HG03342 (cell line): ENCODE measurements around the gene UPK1B.
A peak's percentile ranks its signal among the peaks of the same experiment; 100 is the strongest.
"Not testable (repeated sequence)": the region's sequence is repeated elsewhere in the genome, so short reads cannot be mapped to it uniquely, and the experiment has no call there.

Source experiments
- ATAC-seq: cut with Tn5 transposase; IDR thresholded peaks from one replicate; pipeline ENCODE4 v1.9.1; 2021; ENCODE audit warnings: mild to moderate bottlenecking, moderate library complexity; ENCODE audit not compliant: unreplicated experiment

The UPK1B gene

GRCh38 chr3:119221779-119222320, 48.5 kb downstream of the UPK1B start:
- ATAC-seq: no peak

- ATAC-seq: no peak
Observed at GRCh38 chr3:119222391-119222790, 49.0 kb downstream of the UPK1B start.

- ATAC-seq: no peak
Observed at GRCh38 chr3:119223511-119223910, 50.1 kb downstream of the UPK1B start.

- ATAC-seq: no peak
Observed at GRCh38 chr3:119225121-119225520, 51.7 kb downstream of the UPK1B start.

GRCh38 chr3:119227070-119227850, 53.9 kb downstream of the UPK1B start:
- ATAC-seq: no peak

DNA sequence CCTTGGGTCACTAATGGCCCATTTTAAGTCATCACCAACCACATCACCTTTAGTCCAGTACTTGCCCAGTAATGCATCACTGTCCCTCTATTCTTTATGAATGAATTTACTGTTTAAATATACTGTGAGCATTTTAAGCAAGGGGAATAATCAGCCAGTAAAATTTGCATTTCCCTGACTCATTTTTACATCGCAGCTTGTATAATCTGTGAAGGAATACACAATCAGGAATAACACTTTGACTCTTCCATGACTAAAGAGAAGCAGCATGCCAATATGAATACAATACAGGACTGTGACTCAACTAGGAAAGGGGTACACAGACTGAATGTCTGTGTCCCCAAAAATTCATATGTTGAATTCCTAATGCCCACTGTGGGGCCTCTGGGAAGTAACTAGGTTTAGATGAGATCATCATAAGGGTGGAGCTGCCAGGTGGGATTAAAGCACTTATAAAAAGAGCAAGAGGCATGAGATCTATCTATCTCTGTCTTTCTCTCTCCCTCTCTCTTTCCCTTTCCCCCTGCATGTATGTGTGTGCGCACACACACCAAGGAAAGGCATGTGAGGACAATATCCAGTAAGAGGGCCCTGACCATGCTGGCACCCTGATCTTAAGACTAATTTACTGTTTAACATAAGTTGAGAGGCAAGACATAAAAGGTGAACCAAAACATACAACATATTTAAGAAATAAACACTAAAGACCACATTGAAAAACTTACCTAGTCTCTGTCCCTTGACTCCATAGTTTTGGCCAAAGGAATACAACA, 55.2 kb downstream of the UPK1B start:
- ATAC-seq: no peak

- ATAC-seq: no peak
Observed at GRCh38 chr3:119229190-119229589, 55.8 kb downstream of the UPK1B start.

- no peak for ATAC-seq
Observed at GRCh38 chr3:119230071-119230470, 56.7 kb downstream of the UPK1B start.

DNA sequence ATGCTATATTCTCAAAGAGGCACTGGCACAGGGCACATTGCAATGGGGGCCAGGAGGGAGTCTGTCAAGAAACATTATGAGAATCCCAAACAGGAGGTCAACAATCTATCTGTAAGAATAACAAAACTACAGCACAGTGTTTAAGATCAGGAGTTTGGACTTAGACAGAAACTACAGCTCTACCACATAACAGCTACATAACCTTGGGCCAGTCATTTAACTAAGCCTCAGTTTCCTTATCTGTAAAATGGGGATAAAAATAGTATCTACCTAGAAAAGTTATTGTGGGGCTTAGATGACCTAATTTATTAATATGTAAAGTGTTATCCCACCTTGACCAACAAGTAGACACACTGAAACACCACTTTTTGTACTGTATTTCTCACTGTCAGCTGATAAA, 57.3 kb downstream of the UPK1B start:
- no peak for ATAC-seq

DNA sequence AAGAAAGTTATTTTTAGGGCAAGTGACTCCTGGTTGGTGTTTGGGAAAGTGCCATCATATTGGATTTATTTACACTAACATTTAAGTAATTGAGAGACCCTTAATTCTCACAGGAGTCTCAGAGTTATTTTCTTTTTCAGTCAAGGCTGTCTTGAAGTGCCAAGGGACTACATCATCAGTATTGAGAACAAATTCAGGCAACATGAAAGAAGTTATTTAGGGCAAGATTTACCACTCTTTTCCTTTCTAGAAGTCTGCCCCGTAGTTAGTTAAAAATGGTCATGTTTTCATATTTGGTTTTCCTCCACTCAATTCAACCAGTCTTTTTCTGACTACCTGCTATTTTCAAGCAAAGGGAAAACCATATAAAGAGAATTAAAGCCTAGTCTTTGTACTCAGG, 61.2 kb downstream of the UPK1B start:
- no peak for ATAC-seq

DNA sequence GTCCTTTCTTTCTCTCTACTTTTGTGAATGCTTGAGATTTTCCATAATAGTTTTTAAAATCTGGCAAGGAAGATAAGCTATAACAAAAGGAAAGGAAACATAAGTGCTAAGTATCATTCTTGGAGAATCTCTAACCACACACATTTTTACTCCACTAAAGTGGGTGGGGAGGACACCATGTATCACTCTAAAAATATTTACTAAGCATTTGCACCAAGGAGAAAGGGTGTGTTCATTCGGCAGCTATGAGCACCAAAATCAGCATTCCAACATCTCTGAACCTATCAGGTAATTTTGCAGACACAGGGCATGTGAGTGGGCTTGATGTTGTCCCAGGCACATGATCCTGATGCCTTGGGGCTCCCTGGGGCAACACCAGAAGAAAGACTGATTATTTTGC, 61.8 kb downstream of the UPK1B start:
- no peak for ATAC-seq

- ATAC-seq: no peak
Observed at GRCh38 chr3:119236756-119237155, 63.4 kb downstream of the UPK1B start.

DNA sequence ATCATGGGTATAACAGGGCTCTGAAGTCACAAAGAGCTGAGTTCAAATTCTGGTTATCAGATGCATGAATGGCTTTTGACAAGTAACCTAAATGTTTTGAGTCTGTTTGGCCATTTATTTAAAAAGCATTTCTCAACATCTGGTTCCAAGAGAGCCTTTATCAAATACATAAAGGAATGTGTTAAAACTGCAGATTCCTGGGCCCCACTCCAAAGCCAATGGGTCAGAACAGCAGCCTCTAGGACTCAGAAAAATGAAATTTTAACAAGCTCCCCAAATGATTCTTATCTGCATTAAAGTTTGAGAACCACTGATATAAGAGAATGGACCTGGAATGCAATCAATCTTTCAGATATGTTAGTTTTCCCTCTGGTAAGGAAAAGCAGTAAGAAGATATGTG, 63.9 kb downstream of the UPK1B start:
- ATAC-seq: no peak

DNA sequence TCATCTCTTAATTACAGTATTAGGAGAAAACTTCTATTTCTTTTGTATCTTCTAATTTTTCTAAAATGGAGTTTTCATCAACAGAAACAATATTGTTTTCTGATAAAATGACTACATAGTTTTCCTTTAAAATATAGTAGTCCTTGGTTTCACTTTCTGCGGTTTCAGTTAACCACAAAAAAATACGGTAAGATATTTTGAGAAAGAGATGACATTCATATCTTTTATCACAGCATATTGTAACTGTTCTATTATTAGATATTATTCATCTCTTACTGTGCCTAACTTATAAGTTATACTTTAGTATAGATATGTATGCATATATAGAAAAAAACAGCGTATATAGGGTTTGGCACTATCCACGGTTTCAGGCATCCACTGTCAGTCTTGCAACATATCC, 65.0 kb downstream of the UPK1B start:
- ATAC-seq: no peak

DNA sequence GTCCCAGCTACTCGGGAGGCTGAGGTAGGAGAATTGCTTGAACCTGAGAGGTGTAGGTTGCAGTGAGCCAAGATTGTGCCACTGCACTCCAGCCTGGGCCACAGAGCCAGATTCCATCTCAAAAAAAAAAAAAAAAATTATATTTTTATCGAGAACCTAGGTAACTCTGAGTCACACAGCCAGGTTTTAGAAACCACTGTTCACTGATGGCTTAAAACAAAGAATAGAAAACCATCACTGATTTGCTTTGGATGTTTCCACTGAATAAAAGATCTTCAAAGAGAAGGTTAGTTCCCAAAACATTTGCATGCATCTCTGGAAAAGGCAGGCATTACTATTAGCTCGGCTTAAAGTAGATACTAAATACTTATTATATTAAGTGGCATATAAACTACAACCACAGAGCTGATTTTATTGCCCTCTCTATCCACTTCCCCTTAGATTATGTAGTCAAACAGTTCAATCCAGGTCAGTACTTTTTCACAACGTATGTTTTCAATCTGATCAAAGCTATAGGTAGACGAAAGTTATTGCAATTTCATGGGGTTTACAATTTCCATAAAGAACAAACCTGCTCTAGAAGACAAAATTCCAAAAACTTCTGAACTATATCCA, 65.9 kb downstream of the UPK1B start:
- ATAC-seq: no peak

- peak; percentile 14 for ATAC-seq
Observed at GRCh38 chr3:119240101-119240590, 66.7 kb downstream of the UPK1B start.

GRCh38 chr3:119240591-119241434, 67.4 kb downstream of the UPK1B start, which contains the start of gene B4GALT4:
TSS of gene B4GALT4 (minus strand) at chr3:119240878. CDS start at chr3:119230099, 10,779 bp downstream.
- ATAC-seq: peak; percentile 87

DNA sequence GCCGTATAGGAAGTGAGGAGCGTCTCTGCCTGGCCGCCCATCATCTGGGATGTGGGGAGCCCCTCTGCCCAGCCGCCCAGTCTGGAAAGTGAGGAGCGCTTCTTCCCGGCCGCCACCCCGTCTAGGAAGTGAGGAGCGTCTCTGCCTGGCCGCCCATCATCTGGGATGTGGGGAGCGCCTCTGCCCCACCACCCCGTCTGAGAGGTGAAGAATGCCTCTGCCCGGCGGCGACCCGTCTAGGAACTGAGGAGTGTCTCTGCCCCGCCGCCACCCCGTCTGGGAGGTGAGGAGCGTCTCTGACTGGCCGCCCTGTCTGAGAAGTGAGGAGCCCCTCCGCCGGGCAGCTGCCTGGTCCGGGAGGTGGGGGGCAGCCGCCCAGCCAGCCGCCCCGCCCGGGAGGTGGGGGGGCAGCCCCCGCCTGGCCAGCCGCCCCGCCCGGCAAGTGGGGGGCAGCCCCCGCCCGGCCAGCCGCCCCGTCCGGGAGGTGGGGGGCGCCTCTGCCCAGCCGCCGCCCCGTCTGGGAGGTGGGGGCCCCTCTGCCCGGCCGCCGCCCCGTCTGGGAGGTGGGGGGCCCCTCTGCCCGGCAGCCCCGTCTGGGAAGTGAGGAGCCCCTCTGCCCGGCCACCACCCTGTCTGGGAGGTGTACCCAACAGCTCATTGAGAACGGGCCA, 69.1 kb downstream of the UPK1B start:
- not testable (repeated sequence) for ATAC-seq

DNA sequence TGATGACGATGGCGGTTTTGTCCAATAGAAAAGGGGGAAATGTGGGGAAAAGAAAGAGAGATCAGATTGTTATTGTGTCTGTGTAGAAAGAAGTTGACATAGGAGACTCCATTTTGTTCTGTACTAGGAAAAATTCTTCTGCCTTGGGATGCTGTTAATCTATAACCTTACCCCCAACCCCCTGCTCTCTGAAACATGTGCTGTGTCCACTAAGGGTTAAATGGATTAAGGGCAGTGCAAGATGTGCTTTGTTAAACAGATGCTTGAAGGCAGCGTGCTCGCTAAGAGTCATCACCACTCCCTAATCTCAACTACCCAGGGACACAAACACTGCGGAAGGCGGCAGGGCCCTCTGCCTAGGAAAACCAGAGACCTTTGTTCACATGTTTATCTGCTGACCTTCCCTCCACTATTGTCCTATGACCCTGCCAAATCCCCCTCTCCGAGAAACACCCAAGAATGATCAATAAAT, 69.7 kb downstream of the UPK1B start:
- ATAC-seq: not testable (repeated sequence)

DNA sequence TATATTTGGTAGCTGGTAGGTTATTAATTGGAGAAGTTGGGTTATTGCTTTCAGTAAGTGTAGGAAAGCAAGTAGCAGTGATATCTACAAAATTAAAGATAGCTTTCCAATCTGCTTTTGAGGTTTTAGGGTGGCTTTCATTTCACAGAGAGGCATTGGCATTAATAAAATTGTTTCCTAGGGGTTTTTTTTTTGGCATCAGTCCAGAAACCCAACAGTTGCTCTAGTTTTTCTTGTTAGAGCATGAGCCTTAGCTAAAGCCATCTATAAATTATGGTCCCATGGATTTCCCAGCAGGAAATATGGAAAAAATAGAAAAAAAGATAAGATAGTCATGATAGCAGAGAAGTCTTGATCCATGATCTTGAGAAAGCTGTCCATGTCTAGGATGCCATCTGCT, 70.3 kb downstream of the UPK1B start:
- no peak for ATAC-seq
